Occipital lobe (tissue), 2 donors: Measurements from ENCODE around the gene DCDC1. TPM values are rescaled to one million over a fixed set of nuclear protein-coding genes. Genes with fewer than 3 reads are reported as not detected.

ENCODE experiments used
- DNase-seq: peaks from one replicate; lab custom pipeline; 2025; lab: John Stamatoyannopoulos, UW
- total RNA-seq: library from RNA; depleted of rRNA; stranded (reverse); fragments of >200 nt; gene quantifications from one replicate; pipeline ENCODE4 v1.2.3, GENCODE V29; 2014

Gene DCDC1
- total RNA-seq, 1 donor from 2014 or later: 1.2 TPM

DNA sequence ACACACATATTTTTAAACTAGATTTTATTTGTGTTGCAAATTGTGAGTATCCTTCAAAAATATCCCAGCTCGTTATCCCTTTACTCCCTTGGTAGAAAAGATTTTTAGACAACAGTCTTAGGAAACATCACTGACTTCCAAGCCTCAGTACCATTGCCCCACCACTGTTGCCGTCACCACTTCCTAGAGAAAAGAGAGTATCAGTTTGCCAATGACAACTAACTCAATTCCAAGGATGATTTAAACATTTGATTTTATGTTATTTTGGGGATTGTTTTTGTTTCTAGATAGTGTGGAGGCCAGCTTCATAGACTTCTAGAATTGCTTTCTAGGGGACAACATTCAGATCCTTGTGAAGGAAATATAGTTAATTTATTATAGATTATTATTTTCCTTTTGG, 509.4 kb downstream of the DCDC1 start:
- no peak for DNase-seq

DNA sequence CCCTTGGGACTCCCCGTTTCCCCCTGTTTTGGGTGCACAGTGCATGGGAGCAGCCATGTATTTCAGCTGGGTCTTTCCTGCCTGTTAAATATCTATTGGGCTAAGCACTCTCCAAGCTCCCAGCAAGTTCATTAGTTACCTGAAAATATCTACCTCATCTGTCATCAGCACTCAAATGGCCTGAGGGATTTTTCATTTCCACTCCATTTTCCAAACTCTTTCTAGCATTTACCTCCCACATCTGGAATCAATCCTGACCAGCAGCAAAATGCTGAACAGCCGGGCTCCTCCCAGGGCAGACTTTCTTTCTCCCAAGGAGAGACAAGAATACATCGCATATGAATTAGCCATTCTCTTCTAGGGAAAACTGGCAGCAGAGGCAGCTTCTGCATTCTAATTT, 509.9 kb downstream of the DCDC1 start:
- DNase-seq: no peak

DNA sequence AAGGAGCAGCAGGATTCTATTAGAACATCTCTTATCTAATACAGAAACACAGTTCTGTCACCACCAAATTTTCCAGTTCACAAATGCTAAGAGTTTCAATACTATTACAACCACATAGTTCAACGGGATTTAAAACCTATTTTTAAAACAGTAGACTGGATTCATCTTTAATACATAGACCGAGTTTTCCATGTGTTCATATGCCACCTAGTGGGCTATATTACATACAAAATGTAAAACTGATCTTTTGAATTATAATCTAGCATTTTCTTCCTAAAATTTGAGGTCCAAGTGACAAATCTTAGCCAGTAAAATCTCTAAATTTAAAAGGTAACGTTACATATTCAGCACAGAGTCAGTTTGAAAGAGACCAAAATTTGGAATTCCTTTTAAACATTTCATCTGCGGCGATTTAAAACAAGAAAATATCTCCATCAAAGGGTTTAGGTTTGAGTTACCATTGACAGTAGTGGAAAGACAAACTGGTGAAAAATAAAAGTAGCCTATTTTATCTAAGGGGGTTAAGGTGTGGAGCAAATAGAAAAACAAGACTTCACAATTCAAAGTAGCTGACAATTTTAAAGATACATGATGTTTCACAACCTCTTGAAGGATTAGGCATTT, 514.0 kb downstream of the DCDC1 start:
- no peak for DNase-seq

DNA sequence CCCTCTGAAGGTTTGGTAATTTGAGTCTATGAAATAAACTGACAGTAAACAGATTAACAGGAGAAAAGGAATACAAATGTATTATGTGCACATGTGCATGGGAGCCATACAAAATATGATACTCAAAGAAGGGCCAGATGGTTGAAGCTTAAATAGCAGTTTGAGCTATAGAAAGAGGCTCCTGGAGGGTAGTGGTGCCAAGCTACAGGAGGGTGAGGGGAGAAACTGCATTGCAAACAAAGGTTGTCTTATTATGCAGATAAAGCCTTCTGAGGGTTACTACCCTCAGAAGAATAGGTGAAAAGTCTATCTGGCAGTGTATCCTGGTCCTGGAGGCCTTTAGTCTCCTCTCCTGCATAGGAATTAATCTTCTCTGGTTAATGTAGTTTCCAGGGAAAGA, 516.1 kb downstream of the DCDC1 start:
- no peak for DNase-seq

DNA sequence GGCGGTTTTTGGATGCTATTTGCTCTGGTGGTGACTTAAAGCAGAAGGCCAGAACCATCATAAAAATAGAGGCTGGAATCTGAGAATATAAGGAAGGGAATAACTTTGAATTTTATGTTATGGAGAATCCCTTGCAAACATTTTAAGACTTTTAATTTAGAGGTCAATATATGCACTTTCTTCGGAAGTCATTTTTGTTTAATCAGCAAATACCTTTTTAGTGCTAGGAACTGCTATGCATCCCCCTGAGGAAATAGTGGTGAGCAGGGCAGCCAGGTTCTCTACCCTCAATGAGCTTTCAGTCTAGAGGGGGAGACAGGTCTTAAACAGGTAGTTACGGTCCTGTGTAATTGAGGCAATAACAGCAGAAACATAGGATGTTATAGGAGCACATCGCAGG, 516.9 kb downstream of the DCDC1 start:
- DNase-seq: no peak

DNA sequence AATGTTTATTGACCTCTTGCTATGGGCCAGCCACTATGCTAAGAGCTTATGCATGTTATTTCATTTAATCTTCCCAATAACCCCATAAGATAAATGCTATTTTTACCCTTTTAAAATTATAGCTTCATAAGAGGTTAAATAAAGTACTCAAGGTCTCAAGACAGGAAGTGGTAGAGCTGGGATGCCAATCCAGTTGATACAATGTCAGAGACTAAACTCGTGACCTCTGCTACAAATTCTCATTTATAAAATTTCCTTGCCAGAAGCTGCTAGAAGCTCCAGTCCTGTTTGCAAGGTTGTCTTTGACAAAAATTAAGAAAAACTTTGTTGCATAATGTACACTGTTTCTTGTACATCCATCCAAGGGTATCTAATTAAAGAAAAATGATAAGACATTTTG, 517.4 kb downstream of the DCDC1 start:
- no peak for DNase-seq

DNA sequence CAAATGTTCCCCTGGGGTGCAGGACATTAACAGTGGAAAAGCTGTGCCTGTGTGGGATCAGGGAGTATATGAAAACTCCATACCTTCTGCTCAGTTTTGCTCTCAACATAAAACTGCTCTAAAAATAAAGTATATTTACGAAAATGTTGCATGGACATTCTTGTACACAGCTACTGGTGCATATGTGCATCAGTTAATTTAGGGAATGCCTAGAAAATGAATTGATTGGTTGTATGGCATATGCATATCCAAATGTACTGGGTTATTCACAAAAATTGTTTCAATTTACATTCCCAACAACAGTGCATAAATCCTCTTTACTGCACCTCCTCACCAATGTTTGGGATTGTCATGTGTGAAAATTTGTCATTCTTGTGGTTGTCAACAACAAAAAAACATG, 532.3 kb downstream of the DCDC1 start:
- DNase-seq: no peak

DNA sequence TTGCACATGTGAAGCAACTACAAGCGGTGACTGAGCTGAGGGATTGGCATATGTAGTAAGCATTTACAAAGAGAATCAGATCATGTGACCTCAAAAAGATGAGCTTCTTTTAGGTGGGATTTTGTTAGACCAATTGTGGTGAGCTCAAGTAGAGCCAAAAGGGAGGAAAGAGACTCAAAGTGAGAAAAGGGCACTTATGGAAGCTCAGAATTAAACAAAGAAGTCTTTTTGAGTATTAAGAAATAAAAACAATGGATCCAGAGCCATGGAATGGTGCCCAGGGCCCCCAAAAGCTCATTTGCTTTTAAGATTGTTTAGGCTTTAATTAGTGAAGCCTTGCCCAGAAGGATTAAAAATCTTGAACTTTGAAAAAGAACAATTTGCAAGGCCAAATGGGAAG, 536.7 kb downstream of the DCDC1 start:
- DNase-seq: no peak

DNA sequence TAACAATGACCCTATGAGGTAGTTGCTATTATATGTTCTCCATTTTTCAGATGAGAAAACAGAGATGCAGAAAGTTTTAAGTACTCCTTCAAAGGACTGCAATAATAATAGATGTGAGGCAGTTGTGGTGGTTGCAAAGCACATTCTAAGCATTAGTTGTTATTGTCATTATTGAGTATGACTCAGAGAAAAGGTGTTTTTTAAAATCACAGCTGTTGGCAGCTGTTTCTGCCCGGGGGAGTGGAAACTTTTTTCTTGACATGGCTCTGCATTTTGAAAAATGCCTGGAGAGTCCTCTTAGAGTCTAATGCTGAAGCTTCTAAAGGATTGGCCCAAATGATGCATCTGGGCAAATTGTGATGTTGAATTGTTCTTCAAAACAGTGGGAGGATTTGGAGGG, 538.9 kb downstream of the DCDC1 start:
- DNase-seq: no peak

DNA sequence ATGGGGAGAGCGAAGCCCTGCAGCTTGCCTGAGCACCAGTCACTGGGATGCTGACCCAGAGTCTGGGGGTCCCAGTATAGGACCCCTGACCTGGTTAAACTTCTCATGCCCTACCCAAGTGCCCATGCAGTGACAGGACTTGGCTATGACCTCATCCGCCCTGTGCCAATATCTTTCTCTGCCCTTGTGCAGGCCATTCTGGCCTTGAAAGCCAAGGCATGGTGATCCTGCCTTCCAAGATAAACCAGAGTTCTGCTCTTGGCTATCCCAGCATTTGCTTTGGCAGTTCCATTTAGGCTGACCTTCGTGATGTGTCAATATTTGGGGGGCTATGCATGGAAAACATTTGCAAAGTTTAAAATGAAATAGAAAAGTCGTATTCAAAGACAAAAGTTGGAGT, 542.6 kb downstream of the DCDC1 start:
- no peak for DNase-seq

DNA sequence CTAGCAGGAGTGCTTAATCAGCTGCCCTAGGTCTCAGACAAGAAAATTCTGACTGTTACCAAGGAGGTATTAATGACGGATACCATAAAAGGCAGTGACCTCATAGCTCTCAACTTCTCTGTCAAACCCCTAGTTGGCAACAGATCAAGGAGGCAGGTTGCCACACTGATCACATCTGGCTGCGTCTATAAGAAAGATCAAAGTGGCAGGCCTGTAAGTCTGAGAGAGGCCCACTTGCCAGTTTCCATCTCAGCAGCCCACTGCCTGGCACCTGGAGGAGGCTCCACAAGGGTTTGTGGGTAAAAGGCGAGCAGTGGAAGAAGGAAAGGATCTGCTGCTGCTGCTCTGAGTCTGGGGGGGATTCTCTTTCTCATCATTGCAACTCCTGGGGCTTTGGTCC, 543.8 kb downstream of the DCDC1 start:
- DNase-seq: no peak

DNA sequence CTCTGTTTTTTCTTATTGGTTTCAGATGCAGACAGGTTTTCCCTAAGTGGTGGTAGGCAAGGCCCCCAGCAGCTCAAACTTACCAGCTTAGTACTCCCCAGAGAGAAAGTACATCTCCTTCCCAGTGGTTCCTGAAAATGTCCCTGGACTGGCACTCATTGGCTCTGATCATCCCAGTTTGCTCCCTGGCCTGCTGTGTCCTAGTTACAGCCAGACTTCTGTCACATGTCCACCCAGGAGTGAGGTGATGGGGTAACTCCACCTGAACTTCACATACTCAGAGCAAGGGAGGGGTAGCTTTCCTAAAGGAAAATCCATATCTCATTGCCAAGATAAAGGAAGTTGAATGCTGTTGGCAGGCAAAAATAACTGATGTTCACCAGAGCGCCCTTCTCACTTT, 546.4 kb downstream of the DCDC1 start:
- no peak for DNase-seq

DNA sequence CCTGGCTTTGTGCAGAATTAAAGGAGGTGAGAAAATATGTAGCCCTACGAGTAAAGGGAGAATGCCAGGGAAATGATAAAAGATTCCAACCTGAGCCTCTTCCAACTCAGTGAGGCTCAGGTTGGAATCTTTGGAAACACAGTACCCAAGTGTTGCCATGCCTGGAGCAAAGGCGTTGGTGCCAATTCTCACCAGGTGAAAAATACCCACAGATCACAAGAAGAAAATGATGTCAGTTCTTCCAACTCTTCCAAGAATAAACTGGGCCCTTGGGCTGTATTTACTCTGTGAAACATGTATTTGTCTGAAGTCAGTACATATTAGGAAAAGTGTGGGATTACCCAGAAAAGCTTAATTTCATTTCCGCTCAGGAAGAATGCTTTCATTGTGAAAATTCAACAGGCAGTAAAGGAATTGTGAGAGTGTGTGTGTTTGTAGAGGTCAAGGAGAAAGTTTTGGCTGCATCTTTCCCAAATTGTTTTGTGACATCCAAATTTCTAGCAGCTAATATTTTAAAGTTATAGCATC, 548.0 kb downstream of the DCDC1 start:
- DNase-seq: no peak

DNA sequence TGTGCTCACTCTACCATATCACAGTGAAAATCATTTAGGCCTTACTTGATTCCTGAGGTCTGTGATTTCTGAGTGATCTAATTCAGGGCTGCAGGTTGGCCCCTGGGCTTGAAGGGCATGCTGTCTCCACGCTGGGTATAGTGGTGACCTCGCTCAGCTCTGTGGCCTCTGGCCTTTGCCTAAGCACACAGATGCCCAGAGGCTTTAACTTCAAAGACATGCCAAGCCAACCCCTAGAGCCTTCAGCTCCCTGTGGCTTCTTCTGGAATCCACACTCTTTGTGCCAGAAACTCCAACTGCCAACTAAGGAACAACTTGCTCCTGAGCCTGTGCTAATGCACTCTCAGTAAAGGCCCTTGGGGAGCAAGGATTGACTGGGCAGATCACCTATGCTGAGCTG, 550.8 kb downstream of the DCDC1 start:
- DNase-seq: no peak

DNA sequence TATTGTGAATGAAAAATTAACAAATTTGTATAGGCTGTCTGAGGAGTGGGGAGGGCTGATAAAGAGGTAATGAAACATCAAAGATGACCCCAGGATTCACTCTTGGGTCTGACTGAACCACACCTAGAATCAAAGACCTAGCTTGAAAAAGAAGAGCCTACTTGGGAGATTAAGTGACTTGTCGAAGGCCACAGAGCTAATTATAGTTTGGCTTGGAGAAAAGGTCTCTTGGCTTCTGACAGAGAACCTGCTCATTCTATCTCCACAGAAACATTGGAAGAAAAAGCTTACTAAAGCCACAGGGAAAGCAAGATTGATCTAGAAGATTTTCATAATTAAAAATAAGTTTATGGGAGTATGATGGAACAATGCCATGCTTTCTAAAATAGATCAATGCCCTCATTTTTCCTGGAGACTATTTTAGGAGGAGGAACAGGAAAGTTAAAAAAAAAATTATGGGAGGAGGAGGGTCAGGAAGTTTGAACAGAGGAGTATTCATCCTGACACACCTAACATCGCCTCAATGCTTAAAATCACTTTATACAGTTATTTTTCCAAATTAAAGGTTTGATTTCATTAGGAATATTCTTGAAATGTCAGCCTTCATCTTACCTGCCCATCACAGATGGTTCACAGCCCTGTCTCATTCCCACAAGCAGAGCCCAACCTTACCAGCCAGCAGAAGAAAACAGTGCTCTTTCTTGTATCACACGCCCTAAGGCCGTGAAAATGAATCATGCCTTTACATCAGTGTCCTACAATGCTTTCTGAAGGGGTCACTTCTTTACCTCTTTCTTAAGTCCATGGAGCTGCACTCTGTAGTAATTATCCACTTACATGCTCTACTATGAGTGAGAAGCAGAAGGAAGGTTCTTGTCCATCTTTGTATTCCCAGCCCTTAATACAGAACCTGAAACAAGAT, 552.3 kb downstream of the DCDC1 start:
- DNase-seq: no peak

DNA sequence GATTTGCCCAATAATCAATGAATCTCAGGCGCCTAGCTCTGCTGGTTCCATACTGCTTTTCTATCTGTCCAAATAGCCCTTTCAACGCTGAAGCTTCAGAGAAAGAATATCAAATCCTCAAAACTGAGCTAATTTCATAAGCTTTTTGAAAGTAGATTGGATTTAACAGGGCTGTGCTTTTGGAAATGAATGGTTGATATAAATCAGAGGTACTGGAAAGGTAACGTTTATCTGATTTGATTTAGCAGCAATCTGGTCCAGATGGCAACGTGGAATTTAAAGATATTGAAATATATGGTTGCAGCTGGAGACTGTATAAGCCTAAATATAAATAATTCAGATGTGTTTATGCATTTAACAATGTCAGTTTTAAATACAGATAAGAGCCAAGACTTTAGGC, 553.9 kb downstream of the DCDC1 start:
- DNase-seq: no peak

DNA sequence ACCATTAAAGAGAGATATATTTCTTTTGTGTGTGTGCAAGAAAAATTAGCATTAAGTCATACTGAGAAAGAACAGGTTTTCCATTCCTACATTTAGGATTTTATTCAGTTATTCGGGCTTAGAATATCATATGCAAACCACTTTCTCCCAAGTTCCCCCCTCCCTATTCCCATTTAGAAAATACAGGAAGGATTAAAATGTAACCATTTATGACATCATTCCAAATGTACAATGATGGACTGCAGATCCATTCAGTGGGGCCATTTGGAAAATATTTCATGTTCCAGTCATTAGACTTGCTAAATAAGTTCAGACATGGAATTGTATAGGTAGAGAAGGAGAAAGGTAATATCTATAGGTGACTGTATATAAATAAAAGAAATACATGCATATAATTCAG, 554.8 kb downstream of the DCDC1 start:
- no peak for DNase-seq

Other genes starting within 250 kb of the DCDC1 start
- 22.3 TPM for gene DNAJC24, start 121 bp upstream of the DCDC1 start, total RNA-seq
- 17.0 TPM for gene IMMP1L, start 139.9 kb upstream of the DCDC1 start, total RNA-seq
- gene ELP4, start 140.0 kb upstream of the DCDC1 start, total RNA-seq: 36.5 TPM